HEK293 (cell line): ENCODE measurements around the gene KANK3.

Source experiments
- KLF8 ChIP-seq: fragments of 450-650 bp; formaldehyde crosslinking; IDR thresholded peaks from 2 replicates; pipeline ENCODE4 v1.5.1; 2016; ENCODE audit warnings: missing biosample characterization, missing genetic modification characterization
- ZNF24 ChIP-seq: fragments of 450-650 bp; formaldehyde crosslinking; IDR thresholded peaks from 2 replicates; pipeline ENCODE4 v1.5.1; 2016; ENCODE audit warnings: missing biosample characterization, missing genetic modification characterization
- ZNF302 ChIP-seq: fragments of 450-650 bp; formaldehyde crosslinking; IDR thresholded peaks from 2 replicates; pipeline ENCODE4 v1.5.1; 2016; ENCODE audit warnings: missing biosample characterization, missing genetic modification characterization, low read depth
- ZNF335 ChIP-seq: fragments of 450-650 bp; formaldehyde crosslinking; conservative IDR thresholded peaks from 2 replicates; pipeline ENCODE4 v1.5.1; 2016; ENCODE audit warnings: missing biosample characterization, missing genetic modification characterization
- ZNF670 ChIP-seq: fragments of 450-650 bp; formaldehyde crosslinking; IDR thresholded peaks from 2 replicates; pipeline ENCODE4 v1.5.1; 2016; ENCODE audit warnings: missing biosample characterization, missing genetic modification characterization, low read depth
- TF ChIP-seq, protein P1 (sequence below): fragments of 450-650 bp; formaldehyde crosslinking; IDR thresholded peaks from 2 replicates; pipeline ENCODE4 v1.5.1; 2016; ENCODE audit warnings: missing biosample characterization, missing genetic modification characterization
- TF ChIP-seq, protein P2 (sequence below): fragments of 450-650 bp; formaldehyde crosslinking; IDR thresholded peaks from 2 replicates; pipeline ENCODE4 v1.5.1; 2016; ENCODE audit warnings: missing biosample characterization, missing genetic modification characterization, low read depth
- TF ChIP-seq, protein P3 (sequence below): fragments of 450-650 bp; formaldehyde crosslinking; IDR thresholded peaks from 2 replicates; pipeline ENCODE4 v1.5.1; 2017; ENCODE audit warnings: missing biosample characterization, mild to moderate bottlenecking, missing genetic modification characterization, moderate library complexity

DNA sequence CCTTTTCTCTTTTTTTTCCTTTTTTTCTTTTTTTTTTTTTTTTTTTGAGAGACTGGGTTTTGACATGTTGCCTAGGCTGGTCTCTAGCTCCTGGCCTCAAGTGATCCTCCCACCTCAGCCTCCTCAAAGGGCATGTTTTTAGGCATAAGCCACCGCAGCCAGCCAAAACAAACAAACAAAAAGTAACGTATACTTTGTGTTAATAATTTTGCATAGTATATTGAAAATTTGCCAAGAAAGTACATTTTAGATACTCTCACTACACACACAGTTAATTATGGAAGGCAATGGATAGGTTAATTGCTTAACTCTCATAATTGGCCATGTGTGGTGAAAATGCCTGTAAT lies 45.5 kb upstream of the KANK3 start:
- TF ChIP-seq, protein P1, sequence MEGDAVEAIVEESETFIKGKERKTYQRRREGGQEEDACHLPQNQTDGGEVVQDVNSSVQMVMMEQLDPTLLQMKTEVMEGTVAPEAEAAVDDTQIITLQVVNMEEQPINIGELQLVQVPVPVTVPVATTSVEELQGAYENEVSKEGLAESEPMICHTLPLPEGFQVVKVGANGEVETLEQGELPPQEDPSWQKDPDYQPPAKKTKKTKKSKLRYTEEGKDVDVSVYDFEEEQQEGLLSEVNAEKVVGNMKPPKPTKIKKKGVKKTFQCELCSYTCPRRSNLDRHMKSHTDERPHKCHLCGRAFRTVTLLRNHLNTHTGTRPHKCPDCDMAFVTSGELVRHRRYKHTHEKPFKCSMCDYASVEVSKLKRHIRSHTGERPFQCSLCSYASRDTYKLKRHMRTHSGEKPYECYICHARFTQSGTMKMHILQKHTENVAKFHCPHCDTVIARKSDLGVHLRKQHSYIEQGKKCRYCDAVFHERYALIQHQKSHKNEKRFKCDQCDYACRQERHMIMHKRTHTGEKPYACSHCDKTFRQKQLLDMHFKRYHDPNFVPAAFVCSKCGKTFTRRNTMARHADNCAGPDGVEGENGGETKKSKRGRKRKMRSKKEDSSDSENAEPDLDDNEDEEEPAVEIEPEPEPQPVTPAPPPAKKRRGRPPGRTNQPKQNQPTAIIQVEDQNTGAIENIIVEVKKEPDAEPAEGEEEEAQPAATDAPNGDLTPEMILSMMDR (tag by site-specific recombination): no peak
- TF ChIP-seq ZNF335 (tag by site-specific recombination): no peak
- no peak for TF ChIP-seq ZNF302 (tag by site-specific recombination)
- TF ChIP-seq, protein P2, sequence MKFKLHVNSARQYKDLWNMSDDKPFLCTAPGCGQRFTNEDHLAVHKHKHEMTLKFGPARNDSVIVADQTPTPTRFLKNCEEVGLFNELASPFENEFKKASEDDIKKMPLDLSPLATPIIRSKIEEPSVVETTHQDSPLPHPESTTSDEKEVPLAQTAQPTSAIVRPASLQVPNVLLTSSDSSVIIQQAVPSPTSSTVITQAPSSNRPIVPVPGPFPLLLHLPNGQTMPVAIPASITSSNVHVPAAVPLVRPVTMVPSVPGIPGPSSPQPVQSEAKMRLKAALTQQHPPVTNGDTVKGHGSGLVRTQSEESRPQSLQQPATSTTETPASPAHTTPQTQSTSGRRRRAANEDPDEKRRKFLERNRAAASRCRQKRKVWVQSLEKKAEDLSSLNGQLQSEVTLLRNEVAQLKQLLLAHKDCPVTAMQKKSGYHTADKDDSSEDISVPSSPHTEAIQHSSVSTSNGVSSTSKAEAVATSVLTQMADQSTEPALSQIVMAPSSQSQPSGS (tag by site-specific recombination): no peak
- TF ChIP-seq, protein P3, sequence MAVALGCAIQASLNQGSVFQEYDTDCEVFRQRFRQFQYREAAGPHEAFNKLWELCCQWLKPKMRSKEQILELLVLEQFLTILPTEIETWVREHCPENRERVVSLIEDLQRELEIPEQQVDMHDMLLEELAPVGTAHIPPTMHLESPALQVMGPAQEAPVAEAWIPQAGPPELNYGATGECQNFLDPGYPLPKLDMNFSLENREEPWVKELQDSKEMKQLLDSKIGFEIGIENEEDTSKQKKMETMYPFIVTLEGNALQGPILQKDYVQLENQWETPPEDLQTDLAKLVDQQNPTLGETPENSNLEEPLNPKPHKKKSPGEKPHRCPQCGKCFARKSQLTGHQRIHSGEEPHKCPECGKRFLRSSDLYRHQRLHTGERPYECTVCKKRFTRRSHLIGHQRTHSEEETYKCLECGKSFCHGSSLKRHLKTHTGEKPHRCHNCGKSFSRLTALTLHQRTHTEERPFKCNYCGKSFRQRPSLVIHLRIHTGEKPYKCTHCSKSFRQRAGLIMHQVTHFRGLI (tag by site-specific recombination): no peak
- no peak for TF ChIP-seq KLF8
- no peak for TF ChIP-seq ZNF24 (tag by site-specific recombination)
- TF ChIP-seq ZNF670 (tag by site-specific recombination): no peak
